Stimulated activated CD4-positive, alpha-beta T cell treated with anti-CD3 and anti-CD28 coated beads, Interleukin-1b, Interleukin-23, amount 100 ng/mL, for 24 hours (primary cell): ENCODE data around the gene APPBP2.
"Not testable (repeated sequence)": the region's sequence is repeated elsewhere in the genome, so short reads cannot be mapped to it uniquely, and the experiment has no call there.

Experiments used
- DNase-seq, 4 experiments: peaks; one replicate each; pipeline ENCODE4 v3.0.0-alpha.2; 2020; ENCODE audit warnings: low read depth in 4 of 4, low spot score in 1 of 4

APPBP2 gene, protein sequence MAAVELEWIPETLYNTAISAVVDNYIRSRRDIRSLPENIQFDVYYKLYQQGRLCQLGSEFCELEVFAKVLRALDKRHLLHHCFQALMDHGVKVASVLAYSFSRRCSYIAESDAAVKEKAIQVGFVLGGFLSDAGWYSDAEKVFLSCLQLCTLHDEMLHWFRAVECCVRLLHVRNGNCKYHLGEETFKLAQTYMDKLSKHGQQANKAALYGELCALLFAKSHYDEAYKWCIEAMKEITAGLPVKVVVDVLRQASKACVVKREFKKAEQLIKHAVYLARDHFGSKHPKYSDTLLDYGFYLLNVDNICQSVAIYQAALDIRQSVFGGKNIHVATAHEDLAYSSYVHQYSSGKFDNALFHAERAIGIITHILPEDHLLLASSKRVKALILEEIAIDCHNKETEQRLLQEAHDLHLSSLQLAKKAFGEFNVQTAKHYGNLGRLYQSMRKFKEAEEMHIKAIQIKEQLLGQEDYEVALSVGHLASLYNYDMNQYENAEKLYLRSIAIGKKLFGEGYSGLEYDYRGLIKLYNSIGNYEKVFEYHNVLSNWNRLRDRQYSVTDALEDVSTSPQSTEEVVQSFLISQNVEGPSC

DNA sequence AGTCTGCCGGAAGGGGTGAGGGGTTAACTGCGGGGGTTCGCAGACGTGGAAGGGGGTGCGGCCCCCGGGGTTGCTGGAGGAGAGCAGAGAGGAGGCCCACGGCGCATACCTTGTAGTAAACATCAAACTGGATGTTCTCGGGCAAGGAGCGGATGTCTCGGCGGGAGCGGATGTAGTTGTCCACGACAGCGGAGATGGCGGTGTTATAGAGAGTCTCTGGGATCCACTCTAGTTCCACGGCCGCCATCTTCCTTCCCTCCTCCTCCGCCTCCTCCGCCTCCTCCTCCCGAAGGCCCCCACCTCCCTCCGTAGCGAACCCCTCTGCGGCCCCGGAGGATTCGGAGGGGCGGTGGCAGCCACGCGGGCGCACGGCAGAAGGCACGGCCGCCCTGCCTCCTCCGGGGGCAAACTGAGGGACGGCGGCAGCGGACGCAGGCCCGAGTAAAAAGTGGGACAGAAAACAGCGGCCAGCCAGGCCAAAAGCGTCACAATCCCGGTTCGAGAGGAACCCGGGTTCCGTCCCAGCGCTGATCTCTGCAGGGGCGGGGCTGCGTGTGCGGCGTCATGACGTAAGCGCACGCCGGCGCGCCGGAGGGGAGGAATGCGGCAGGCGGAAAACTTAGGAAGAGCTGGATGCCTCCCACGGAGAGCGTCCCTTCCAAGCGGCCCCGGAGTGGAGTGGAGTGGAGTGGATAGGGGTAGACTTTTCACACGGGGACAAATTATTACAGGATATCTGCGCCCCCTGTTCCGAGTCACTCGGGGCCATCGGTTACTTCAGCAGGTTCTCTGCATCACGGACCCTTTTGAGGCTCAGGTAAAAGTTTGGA lies at the start of gene APPBP2:
Gene APPBP2 (minus strand): TSS at position 558 of the 830 bp plus-strand sequence. CDS start 311 bp downstream, at position 247.
- DNase-seq = peak; percentile 53 to 60 (median 58)

DNA sequence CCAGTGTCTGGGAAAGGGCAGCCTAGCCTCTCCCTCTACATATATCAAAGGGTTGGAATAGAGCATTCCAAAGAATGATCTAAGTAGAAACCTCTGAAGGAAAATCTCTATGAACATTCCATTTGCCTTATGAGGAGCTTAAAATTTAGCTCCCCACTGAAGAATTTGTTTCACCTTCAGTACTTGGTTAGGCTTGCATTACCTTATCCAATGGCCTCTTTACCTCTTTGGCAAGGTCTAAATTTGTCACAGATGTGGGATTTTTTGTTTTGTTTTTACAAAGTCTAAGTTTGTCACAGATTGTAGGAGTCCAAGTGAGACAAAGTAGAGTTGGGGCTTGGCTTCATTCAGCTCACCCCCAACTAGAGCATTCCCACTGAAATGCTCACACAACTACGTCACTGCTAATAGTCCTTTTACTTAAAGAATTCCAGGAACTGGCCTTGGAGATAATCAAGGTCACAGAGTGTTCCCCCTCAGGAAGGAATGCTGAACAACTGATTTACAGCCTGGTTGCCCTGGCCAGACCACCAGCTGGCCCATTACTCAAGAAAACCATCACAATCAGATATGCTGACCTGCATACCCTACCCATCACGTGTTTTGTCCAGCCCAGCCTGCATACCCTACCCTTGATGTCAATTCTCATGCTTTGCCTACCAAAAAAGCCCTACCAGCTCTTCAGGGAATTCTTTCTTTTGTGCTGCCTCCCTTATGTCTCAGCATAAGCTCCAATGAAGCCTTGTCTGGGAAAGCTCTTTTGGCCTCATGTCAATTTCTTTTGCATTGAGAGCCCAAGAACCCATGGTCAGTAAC lies 47.4 kb upstream of the APPBP2 start:
- DNase-seq = no peak

DNA sequence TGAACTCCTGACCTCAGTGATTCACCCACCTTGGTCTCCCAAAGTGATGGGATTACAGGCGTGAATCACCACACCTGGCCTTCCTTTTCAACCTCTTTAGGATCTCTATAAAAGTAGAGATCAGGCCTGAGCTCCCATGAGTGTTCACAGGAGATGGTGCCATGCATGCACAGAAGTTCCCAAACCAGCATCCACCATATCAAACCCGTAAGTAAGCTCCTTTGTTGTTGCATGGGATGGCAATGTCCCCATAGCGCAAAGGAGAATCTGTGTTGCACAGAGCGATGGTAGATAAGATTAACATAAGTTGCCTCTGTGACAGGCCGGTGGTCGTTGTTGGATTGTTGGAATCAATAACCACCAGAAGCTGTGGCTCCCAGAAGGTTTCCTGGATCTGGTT lies 39.2 kb upstream of the APPBP2 start:
- no peak for DNase-seq

DNA sequence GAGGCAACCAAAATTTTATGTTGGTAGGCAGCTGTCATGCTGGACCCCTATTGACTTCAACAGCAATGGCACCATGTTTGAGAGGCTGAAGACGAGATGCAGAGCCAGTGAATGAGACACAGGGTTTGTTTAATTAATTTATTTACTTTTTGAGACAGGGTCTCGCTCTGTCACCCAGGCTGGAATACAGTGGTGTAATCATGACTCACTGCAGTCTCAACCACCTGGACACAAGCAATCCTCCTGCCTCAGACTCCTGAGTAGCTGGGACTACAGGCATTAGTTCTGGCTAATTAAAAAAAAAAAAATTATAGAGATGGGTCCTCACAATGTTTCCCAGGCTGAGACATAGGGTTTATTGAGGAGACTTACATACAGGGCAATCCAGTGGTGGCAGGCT lies 37.7 kb upstream of the APPBP2 start:
- DNase-seq = no peak

DNA sequence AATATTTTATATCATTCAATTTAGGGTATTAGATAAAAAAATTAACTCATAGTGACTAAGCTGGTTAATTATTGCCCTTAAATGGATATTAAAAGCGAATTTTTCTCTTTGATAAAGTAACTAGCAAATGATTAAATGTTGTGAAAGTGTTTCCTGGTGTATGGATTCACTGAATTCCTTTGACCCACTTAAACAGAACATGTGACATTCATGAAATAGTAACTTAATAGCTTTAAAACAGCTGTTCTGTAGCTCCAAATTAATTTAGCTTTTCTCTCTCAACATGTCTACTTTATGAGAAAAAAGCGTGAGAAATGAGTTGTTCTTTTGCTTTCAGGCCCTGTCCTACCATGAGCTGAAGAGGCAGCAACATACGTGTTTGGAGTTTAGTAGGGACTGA lies 36.4 kb upstream of the APPBP2 start:
- DNase-seq = no peak

DNA sequence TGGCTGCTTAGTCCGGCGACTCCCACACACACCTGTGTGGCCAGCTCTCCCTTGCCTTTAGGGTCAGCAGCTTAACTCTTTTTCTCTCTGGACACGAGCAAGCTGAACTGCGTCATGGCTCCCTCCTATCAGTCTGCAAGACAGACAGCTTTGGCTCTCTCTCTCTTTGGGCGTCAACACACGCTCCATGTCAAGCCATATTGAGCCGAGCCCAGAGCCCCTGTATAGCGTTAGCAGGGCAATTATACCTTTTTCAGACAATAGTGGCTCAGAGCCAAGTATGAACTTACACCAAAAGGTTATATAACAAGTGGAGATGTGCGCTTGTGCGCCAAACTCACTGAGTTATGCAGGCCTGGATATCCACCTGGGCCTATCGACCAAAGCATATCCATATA lies 34.8 kb upstream of the APPBP2 start:
- no peak for DNase-seq

DNA sequence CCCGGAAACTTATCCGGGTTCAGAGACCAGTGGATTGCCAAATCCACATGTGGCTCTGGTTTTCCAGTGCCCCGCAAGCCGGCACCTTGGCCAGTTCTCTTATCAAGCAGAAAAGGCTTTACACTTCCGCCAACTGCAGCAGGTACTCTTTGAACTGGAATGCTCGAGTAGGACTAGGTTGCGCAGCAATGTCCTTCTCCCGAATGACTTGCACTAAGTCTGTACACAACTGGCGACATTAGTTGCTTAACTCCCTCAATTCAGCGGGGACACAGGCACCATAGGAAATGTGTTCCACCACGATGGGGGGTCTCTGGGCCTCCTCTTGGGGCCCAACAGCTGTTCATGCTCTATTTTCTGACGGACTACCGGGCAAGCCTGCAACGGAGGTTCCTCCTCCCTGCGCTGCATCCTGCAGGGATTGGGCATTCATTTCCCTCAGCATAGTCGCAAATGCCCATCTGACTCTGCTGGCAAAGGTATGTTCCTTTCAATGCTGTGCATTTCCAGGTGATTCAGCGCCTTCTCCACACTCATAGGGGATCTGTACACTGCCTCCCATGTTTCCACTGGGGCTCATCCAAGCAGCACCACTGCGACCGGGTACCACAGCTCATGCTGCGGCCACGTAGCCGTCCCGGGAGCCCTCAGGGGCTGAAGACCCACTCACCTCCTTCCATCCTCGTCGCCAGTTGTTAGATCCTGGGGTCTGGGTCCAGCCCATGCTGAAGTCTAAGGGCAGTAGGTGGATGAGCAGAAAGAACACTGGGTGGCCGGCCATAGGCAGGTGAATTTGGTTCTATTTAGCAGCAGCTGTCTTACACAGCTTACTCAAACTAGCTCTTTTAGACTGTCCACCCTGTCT lies 34.2 kb upstream of the APPBP2 start:
- DNase-seq = no peak

DNA sequence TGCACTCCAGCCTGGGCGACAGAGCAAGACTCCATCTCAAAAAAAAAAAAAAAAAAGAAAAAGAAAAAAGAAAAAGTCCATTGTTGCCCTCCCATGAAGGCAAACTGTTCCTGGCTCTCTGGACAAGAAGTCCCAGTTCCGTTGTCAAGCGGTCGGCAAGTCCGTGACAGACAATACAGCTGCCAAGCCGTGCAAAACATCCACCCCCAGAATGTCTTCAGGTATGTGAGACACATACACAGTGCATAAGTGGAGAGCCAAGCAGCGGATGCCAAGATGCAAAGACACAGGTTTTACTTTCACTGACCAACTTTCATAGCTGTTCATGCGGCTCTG lies 33.6 kb upstream of the APPBP2 start:
- DNase-seq = no peak

DNA sequence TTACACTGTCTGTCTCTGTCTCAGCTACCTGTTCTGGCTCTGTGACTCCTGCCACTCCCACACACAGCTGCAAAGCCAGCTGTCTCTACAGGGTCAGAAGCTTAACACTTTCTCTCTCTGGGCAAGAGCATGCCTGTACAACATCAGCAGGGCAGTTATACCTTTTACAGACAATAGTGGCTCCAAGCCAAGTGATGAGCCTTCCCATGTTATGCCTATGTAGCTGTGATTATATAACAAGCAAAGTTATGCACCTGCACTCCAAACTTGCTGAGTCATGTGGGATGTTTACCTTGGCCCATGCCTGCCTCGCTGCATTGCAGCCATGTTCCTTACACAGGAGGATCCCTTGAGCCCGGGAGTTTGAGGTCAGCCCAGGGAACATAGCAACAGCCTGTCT lies 31.8 kb upstream of the APPBP2 start:
- no peak for DNase-seq

DNA sequence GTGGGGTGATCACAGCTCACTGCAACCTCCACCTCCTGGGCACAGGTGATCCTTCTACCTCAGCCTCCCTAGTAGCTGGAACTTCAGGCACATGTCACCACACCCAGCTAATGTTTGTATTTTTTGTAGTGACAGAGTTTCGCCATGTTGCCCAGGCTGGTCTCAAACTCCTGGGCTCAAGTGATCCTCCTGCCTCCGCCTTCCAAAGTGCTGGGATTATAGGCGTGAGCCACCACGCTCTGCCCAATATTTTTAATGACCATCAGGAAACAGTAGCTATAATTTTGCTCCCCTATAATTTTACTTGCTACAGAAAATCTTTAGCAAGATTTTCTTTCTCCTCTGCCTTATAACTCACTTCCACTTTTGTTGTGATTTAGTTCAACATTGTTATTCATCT lies 29.7 kb upstream of the APPBP2 start:
- DNase-seq = no peak

DNA sequence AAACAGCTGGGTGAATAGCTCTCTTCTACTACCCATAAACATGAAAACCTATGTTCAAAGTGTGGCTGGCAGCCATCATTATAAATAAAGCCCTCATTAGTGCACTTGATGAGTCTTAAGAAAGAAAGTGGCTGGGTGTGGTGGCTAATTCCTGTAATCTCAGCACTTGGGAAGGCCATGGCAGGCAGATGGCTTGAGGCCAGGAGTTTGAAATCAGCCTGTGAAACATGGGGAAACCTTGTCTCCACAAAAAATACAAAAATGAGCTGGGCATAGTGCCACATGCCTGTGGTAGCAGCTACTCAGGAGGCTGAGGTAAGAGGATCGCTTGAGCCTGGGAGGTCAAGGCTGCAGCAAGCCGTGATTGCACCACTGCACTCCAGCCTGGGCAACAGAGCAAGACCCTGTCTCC lies 28.3 kb upstream of the APPBP2 start:
- no peak for DNase-seq

DNA sequence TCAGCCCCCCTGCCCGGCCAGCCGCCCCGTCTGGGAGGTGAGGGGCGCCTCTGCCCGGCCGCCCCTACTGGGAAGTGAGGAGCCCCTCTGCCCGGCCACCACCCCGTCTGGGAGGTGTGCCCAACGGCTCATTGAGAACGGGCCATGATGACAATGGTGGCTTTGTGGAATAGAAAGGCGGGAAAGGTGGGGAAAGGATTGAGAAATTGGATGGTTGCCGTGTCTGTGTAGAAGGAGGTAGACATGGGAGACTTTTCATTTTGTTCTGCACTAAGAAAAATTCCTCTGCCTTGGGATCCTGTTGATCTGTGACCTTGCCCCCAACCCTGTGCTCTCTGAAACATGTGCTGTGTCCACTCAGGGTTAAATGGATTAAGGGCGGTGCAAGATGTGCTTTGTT lies 26.2 kb upstream of the APPBP2 start:
- not testable (repeated sequence) for DNase-seq

DNA sequence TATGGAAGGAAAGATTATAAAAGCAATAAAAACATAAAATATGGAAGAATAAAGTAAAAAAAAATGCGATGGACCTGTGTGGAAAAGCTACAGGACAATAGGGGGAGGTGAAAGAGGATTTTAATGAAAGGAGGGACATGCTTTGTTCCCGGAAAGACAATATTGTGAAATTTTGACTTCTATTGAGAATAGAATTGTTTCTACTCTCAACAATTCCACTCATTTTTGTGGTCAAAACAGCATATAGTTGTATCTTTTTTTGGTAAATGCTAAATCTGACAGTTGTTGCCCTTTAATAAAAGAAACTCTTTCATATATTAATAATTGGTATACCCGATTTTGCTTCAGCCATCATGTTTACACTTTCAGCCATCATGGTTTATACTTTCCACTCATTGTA lies 22.9 kb upstream of the APPBP2 start:
- no peak for DNase-seq

DNA sequence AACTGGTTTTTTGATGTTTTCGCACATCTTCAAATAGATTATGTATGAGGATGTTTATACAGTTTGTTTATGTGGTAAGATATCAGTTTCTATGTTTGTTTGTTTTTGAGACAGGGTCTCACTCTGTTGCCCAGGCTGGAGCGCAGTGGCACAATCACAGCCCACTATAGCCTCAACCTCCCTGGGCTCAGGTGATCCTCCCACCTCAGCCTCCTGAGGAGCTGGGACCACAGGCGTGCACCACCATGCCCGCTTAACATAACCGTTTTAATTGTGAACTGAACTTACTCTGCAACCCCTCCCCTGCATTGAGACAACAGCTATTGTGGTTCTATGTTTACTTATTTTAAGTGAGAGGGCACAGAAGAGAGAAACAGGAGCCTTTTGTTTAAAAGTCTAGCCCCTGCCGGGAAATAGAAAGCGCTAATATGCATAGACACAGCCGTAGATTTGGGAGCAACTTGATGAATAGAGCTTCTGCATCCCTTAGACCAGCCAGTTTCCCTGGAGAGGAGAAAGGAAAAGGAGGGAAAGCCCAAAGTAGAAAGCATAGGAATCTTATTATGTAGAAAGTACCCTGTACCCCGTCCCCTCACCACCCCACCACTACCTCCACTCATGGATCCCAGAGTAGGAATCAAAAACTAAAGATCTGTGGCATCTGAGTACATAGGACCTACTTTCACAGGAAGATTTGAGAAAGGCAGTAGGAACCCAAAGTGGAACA lies 19.6 kb upstream of the APPBP2 start:
- no peak for DNase-seq

DNA sequence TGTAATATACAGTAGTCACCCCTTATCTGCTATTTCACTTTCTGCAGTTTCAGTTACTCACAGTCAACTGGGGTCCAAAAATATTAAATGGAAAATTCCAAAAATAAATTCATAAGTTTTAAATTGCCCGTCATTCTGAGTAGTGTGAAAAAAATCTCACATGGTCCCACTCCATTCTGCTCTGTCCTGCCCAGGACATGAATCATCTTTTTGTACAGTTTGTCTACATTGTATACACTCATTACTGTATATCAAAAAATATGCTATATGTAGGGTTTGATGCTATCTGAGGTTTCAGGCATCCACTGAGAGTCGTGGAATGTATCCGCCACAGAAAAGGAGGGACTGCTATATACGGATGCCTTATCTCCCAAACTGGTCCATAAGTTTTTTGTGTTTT lies 16.0 kb upstream of the APPBP2 start:
- no peak for DNase-seq

DNA sequence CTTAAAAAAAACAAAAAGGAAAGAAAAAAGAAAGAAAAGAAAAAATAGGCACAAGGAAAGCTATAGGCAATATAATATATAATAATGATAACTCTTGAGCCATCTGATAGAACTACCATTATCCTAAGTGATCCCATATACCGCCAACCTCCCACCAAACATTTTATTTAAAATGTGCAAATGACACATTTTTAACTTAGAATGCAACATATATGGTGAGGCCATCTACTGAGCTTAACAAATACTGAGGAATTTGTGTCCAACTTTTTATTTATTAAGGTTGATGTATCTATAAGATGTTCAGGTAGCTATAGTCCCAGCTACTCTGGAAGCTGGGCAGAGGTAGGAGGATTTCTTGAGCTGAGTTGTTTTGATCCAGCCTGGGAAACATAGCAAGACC lies 14.4 kb upstream of the APPBP2 start:
- DNase-seq = no peak

DNA sequence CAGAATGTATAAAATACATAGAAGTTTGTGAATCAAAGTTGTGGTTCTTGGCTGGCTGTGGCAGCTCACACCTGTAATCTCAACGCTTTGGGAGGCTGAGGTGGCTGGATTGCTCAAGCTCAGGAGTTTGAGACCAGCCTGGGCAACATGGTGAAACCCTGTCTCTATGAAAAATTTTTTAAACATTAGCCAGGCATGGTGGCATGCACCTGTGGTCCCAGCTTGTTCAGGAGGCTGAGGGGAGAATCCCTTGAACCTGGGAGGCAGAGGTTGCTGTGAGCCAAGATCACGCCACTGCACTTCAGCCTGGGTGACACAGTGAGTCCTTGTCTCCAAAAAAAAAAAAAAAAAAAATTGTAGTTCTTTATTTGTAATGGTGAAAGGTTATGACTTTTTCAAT lies 13.8 kb upstream of the APPBP2 start:
- no peak for DNase-seq

DNA sequence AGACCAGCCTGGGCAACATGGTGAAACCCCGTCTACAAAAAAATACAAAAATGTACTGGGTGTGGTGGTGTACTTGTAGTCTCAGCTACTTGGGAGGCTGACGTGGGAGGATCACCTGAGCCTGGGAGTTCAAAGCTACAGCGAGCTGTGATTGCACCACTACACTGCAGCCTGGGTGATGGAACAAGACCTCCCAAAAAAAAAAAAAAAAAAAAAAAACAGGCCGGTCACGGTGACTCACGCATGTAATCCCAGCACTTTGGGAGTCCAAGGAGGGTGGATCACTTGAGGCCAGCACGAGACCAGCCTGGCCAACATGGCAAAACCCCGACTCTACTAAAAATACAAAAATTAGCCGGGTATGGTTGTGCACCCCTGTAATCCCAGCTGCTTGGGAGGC lies 12.7 kb upstream of the APPBP2 start:
- DNase-seq = no peak

DNA sequence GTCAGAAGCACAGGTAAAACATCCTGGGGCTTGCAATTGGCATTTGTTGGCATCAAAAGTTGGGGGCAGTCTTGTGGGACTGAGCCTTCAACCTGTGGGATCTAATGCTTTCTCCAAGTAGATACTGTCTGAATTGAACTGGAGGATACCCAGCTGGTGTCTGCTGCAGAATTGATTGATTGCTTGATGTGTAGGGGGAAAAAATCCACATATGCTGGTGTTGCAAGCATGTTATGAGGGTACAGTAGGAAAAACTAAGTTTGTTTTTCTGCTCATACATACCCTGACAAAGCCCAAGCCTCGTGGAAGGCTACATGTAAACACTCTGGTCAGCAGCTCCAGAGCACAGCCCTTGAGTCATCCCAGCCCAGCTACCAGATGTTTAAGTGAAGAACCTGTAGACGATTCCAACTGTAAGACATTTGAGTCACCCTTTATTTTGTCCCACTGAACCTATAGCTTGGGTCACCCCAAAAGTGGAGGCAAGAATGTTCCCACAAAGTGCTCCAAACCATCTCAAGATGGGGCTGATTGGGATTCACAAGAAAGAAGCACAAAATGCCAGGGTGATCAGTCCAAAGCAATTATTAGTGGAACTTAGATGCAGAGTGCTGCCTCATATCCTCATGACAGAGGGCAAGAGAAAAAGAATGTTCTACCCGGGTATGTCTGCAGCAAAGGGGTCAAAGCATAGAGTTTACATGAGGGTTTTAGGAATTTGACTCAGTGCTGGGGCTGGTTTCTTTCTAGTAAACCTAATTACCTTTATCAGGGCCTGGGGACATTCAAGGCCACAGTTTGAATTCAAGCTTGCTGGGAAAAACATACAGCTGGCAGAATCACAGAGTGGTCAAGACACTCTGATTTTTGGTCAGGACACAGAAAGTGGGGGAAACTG lies 9.6 kb upstream of the APPBP2 start:
- DNase-seq = no peak
